SK-N-DZ (cell line): Measurements from ENCODE around the gene CDKN2A.
A peak's percentile ranks its signal among the peaks of the same experiment; 100 is the strongest.
"Not testable (repeated sequence)": the region's sequence is repeated elsewhere in the genome, so short reads cannot be mapped to it uniquely, and the experiment has no call there.

ENCODE experiments used
- DNase-seq: peaks from one replicate; pipeline ENCODE4 v3.0.0-alpha.2; 2015; ENCODE audit warnings: low spot score

The CDKN2A gene

GRCh38 chr9:21982861-21983560, 11.2 kb downstream of the CDKN2A start:
- no peak for DNase-seq

GRCh38 chr9:21982391-21982790, 11.8 kb downstream of the CDKN2A start:
- DNase-seq, result no peak

GRCh38 chr9:21976334-21976875, 17.8 kb downstream of the CDKN2A start:
- DNase-seq, result no peak

- peak; percentile 30 for DNase-seq
Measured at GRCh38 chr9:21974722-21975409, 19.3 kb downstream of the CDKN2A start.

- DNase-seq, result no peak
Measured at GRCh38 chr9:21974343-21974721, 19.9 kb downstream of the CDKN2A start.

GRCh38 chr9:21972361-21972760, 21.8 kb downstream of the CDKN2A start:
- DNase-seq, result no peak

- no peak for DNase-seq
Measured at GRCh38 chr9:21970800-21971640, 23.2 kb downstream of the CDKN2A start.

GRCh38 chr9:21969951-21970799, 24.0 kb downstream of the CDKN2A start:
- DNase-seq, result no peak

GRCh38 chr9:21969011-21969940, 24.9 kb downstream of the CDKN2A start:
- no peak for DNase-seq

GRCh38 chr9:21968331-21969010, 25.7 kb downstream of the CDKN2A start:
- DNase-seq, result no peak

GRCh38 chr9:21967702-21968101, 26.5 kb downstream of the CDKN2A start:
- no peak for DNase-seq

- no peak for DNase-seq
Measured at GRCh38 chr9:21967169-21967568, 27.0 kb downstream of the CDKN2A start.

- DNase-seq, result no peak
Measured at GRCh38 chr9:21966140-21966851, 27.9 kb downstream of the CDKN2A start.

GRCh38 chr9:21965401-21965951, 28.7 kb downstream of the CDKN2A start:
- DNase-seq, result no peak

- no peak for DNase-seq
Measured at GRCh38 chr9:21964925-21965385, 29.2 kb downstream of the CDKN2A start.

GRCh38 chr9:21961569-21961968, 32.6 kb downstream of the CDKN2A start:
- no peak for DNase-seq

- not testable (repeated sequence) for DNase-seq
Measured at GRCh38 chr9:21959268-21959667, 34.9 kb downstream of the CDKN2A start.

GRCh38 chr9:21958833-21959232, 35.4 kb downstream of the CDKN2A start:
- no peak for DNase-seq
